NCI-H446 (cell line): Measurements from ENCODE around the gene SENP2.
"Not testable (repeated sequence)": the region's sequence is repeated elsewhere in the genome, so short reads cannot be mapped to it uniquely, and the experiment has no call there.

Experiments used
- DNase-seq, 2 experiments: peaks; one replicate each; lab custom pipeline; 2025; lab: John Stamatoyannopoulos, UW

SENP2 gene

DNA sequence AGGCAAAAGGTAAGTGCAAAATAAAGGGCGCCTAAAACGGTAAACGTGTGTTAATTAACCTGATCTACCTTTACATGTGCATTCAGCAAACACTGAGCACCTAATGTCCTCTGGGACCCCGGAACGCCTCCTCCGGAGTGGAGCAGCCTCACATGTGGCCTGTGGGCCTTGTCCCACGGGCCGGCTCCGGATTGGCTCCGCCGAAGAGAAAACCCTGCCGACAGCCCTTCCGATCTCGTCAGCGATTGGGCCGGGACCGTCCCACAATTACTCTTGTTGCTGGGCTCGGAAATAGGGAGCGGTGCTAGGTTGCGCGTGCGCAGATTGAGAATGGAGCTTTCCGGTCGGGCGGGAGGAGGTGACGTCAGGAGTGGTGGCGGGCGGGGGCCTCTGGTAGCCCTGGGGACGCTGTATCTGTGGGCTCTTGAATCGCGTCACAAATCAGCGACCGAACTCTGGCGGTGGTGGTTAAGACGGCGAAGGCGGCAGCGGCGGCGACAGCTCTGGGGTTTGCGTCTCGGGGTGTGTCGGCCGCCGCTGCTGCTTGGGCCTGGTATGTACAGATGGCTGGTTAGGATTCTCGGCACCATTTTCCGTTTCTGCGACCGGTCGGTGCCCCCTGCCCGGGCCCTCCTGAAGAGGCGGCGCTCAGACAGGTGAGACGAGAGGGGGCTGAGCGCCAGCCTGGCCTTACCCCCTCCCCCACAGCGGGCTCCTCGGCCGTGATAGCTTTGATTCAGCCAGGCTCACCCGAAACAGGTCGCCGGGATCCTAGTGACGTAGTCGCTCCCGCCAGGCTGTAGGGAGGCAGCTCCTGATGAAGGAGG is at the start of gene SENP2:
Gene SENP2, plus strand, starts transcription at position 437 of the 827 bp plus-strand sequence. Its CDS starts 119 bp downstream, at position 556.
- peak; percentile 99 to 100 for DNase-seq

DNA sequence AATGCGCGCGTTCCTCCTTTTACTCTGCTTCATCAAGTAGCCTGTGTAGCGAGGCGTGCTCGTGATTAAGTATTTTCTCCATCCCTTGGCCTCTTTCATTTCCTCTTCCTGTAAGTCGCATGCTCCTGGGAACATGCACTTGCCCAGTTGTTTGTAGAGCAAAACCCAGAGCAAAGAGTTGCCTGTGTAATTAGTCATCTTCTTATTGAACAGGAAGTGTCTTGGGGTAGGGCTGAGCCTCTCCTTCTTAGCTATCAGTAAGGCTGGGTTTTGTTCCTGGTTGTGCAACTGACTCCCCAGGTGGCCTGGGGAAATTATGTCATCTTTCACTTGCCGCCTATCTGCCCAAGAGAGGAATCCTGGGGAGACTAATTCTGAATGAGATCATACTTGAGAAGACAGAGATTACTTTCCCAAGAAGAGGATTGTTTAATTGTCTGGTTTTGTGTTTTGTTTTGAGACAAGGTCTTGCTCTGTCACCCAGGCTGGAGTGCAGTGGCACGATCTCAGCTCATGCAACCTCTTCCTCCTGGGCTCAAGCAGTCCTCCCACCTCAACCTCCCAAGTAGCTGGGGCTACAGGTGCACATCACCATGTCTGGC is 48.6 kb upstream of the SENP2 start:
- DNase-seq = no peak

DNA sequence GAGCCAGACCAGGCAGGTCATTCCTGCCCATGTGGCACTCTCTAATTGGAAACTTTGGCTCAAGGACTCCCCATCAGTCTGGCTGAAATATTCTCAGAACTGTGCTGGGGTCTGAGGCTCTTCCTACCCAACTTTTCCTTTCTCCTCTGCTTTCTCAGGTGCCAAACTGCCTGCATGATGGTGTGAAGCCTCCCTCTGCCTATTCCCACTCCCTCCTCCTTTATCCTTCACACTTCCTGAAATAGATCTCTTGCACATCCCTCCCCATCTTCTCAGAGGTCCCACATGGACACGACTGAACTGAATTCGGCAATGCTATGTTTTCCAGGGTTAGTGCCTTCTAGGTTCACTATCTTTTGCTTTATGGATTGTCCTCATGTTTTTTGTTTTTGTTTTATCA is 46.2 kb upstream of the SENP2 start:
- DNase-seq = no peak

DNA sequence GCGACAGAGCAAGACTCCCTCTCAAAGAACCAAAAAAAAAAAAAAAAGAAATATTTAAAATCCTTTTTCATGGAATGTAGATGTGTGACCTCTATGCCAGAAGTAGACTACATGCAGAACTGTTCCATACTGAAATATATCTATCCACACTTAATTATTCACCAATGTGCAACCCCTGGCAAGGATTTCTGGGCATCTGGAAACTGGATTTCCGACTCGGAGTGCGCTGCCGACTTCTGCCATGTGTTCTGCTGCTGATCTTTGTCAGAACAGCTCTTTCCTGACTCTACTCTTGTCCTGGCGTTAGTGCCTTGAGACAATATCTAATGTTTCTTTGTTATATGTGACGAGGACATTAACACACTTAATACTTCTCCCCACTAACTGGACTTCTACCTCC is 45.4 kb upstream of the SENP2 start:
- DNase-seq = no peak

DNA sequence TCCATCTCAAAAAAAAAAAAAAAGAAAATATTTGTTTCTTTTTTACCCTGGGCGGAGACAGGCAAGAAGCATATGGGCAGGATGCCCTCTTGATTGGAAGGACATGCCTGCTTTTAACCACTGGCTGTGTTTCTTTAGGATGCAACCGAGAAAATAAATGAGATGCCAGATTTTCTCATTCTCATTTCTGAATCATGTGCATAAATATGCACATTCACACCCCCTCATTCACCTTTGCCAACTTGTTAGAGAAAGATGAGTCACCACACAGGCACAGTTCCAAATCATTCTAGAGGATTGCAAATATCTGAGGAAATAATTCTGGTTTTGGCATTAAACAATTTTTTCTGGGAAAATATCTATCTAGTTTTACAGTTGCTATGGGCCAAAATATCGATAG is 37.0 kb upstream of the SENP2 start:
- DNase-seq = peak; percentile 82 to 92

DNA sequence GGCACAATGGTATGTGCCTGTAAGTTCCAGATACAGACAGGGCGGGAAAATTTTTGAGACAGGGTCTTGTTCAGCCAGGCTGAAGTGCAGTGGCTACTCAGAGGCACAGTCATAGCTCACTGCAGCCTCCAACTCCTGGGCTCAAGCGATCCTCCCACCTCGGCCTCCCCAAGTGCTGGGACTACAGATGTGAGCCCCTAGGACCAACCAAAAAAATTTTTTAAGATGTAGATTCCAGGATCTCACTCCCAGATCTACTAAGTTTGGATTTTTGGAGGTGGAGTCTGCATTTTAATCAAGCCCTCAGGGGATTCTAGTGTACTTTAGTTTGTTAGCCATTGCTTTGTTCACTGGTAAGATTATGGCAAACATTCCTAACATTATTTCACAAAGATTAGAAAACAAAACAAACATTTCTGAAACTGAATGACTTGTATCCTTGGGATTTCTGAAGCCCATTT is 36.4 kb upstream of the SENP2 start:
- no peak for DNase-seq

DNA sequence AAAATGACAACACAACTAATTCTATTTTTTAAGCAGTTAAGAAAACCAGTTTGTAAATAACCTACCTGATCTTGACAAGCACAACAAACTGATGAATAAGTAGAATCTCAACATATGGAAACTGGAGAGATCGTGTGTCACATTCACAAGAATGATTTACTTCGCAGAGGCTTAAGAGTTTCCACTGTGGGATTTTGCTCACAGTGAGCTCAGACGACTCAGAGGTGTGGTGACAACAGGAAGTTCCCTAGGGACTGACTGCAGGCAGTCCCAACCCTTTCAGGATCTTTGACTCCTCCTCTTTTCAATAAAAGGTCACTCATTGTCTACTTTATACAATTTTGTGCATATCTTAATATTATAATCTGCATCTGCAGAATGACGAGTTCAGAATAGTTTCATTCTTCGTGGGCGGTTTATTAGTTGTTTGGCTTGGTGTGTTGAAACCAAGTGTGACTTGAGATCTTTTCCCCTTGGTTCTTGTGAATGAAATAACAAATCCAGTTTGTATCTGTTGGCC is 33.7 kb upstream of the SENP2 start, which contains the start of gene LIPH:
Gene LIPH, minus strand, starts transcription at position 231 of the 520 bp plus-strand sequence. Its CDS starts 117 bp downstream, at position 114.
- DNase-seq = no peak

DNA sequence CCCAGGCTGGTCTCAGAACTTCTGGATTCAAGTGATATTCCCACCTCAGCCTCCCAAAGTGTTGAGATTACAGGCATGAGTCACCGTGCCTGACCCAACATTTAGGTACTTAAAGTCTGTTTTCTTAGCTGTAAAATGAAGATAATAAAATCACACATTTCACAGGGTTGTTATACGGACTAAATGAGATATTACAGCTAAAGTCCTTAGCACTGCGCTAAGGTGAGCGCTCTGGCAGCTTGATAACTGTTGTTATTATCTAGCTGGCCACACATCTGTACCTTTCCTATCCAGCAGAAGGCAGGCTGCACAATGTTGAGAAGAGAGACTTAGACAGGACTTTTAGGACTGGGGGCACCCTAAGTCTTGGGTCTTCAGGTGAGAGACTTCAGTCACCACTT is 31.0 kb upstream of the SENP2 start:
- DNase-seq = no peak

DNA sequence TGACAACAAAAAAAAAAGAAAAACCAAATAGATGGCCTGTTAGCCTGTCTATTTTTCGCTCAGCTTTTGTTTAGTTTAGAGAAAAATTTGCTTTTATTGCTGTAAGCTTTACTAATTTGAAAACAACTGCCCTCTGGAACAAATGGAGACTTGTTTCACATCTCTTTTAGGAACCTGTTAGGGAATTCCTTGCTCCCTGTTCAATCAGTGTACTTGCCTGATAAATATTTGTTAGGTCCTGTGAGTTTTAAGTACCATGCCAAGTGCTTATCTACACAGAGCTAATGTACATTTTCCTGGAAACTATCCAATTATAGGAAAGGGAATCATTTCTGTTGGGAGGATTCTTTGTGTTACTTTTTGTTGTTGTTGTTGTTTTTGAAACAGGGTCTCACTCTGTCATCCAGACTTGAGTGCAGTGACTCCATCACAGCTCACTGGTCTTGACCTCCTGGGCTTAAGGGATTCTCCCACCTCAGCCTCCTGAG is 30.2 kb upstream of the SENP2 start:
- DNase-seq = no peak

DNA sequence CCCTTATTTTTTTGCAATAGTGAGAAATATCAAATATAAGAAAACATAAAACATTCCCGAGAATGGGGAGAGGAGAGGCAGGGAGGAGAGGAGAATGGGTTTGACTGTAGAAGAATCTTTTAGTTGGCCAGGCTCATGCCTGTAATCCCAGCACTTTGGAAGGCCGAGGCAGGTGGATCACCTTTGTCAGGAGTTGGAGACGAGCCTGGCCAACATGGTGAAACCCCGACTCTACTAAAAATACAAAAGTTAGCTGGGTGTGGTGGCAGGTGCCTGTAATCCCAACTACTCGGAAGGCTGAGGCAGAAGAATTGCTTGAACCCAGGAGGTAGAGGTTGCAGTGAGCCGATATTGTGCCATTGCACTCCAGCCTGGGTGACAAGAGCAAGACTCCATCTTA is 29.5 kb upstream of the SENP2 start:
- DNase-seq = not testable (repeated sequence)

DNA sequence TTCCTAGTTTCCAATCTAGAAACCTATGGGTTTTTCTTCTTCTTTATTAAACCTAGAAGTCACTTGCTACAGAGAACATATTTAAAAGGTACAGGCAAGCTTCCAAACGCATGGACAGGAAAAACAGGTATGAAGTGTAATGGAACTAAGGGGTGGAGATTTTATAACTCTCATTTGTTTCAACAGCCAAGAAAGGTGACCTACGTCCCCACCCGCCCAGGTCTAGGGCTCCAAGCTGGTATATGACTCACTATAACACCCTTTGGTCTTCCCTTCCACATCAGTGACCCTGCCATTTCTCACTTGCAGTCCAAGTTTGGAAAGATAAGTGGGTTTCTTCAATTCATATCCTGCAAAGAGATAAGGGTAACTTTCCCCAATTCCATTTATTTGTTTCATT is 27.7 kb upstream of the SENP2 start:
- no peak for DNase-seq

DNA sequence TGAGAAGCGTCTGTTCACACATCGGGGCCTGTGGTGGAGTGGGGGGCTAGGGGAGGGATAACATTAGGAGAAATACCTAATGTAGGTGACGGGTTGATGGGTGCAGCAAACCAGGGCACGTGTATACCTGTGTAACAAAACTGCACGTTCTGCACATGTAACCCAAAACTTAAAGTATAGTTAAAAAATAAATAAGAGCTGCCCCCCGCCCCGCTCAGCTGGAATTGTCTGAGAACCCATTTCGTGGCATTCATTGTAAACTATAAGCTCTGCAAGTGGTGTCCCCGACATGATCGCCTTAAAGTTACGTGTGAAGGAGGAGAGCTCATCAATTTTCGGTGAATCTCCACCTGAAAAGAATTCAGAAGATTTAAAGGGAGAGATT is 26.4 kb upstream of the SENP2 start:
- DNase-seq = no peak

DNA sequence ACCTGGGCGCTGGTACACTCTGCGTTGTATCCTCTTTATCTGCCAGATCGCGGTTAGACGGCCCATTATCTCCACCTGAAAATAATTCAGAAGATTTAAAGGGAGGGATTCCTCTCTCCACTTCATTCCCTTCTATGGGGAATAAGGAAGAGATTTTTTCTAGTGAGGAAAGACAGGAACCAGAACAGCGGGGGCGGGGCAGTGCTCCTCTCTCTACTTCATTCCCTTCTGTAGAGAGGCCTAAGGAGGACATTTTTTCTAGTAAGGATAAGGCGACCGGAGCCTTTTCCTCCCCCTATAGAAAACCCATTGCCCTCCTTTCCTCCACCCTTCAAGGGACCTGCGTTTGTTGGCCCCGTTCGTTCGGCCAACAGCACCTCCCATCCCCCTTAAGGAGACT is 25.4 kb upstream of the SENP2 start:
- DNase-seq = no peak

DNA sequence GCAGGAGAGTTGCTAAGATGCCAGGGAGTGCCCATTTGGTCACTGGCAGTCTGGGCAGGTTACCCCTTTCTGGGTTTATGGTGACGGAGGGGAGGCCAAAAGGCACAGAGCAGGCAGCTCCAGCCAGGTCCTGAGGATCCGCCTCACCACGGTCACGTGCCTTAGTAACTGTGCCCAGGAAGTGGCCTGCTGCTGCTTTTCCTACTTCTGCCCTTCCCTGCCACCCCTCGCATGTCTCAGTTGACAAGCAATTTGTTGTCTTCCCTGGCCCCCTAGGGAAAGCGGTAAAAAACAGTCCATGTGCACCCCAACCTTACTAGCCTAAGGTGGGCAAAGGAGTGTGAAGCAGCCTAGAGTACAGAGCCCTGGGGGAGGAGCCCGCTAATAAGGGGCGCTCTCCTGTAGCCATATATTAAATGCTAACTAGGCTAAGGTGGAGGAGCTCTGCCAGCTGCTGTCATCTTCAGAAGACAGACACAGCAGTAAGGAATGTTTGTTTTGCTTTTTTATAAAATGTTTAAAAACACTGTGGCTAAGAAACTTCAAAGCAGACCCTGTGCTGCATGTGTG is 24.6 kb upstream of the SENP2 start:
- DNase-seq = no peak

DNA sequence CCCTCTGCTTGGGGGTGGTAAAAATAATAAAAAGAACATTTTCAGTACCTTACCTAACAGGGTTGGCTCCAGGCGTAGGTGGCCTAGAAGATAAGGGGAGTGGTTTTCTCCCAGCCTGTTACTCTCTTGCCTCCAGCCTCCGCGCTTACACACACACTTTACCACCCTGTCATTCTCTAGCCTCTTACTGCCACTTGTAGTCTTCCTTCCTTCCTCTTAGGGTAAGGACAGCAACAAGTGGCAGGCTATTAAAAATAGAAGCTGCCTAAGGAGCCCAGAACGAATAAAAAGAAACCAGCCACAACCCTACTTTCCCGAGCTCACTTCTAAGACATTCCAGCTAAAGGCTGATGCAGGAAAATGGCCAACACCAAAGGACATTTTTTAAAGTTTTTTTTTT is 24.1 kb upstream of the SENP2 start:
- no peak for DNase-seq

DNA sequence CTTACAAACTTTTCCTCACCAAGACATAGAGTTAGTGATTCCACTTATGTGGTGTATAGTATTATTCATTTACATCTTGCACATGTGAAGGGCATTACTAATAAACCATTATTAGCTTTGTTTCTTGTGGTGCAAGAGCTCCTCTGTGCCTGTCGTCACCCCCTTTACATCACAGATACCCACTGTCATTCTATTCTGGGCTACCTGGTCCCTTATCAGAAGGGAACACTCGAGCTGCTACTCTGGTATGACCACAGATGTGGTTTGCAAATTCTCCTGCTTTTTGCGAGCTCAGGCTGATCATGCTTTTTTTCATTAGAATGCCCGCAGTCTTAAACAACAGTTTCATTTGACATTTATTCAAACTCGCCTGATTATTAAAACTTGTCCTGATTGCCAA is 13.9 kb upstream of the SENP2 start:
- DNase-seq = no peak

DNA sequence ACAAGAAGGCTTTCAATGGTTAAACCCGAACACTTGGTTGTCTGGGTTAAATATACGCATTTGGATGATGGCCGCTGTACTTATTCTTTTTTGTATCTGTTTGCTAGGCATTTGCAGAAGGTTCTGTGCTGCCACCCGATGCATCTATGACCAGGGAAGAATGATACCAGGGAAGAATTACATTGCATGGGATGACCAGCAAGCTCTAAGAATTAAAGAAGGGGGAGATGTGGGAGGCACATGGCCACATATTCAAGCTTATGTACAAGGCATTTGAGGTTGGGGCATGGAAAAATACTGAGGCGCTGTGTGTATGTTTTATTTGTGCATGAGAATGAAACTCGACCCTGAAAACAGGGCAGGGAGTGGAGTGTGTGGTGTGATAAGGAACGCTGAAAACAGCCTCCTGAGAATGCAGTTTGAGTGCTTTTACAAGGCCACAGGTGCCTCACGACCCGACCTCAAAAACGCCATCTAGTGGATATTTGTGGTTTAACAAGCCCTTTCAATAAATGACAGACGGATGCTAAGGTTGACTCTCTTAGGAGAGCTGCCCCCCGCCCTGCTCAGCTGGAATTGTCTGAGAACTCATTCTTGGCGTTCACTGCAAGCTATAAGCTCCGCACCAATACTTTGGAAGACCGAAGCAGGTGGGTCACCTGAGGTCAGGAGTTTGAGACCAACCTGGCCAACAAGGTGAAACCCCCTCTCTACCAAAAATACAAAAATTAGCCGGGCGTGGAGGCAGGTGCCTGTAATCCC is 10.8 kb upstream of the SENP2 start:
- peak; percentile 63 to 82 for DNase-seq

DNA sequence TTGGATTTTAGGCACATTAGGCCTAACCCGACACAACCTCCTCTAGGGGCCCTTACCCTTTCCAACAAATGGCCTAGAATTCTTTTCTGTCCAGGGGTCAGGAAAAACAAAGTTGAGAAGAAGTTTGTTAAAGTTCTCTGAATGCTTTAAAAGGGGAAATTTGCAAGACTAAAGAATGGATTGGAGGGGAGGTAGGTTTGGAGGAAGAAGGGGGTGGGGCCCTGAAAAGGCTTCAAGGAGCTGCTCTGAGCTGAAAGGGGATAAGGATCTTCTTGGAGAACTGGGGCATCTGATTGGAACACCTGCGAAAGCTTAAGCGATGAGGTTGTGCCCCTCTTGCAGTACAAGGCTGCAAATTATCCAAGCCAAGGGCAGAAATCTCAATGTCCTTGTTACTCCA is 3.9 kb upstream of the SENP2 start:
- DNase-seq = no peak

DNA sequence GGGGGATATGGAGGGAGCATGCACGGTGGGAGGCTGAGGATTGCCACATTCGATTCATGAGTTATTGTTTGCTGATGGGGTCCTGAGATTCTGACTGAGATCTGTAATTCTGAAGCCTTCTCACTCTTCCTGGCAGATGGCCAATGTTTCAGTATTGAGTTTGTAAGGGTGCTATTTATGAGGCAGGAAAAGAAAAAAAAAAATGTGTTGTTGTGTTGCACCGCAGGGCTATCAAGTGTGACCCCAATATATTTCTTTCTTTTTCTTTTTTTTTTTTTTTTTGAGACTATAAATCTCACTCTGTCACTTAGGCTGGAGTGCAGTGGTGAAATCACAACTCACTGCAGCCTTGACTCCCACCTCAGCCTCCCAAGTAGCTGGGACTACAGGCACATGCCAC is 3.2 kb upstream of the SENP2 start:
- DNase-seq = no peak

DNA sequence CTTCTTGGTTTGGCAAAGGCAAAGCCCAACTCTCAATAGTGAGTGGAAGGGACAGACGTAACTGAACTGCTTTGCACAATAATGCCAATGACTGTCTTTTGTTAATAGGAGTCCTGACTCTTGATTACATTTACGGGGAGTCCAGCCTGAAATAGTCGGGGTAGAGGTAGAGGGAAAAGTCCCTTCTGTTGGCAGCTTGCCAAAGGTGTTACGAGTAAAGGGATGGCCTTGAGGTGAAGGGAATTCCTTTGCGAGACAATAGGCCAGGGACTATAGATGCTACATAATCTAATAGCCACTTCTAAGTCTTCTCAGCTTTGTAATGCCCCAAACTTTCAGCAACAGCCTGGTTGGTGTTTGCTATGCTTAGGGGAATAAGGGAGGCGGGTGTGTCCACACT is 2.2 kb upstream of the SENP2 start:
- no peak for DNase-seq

DNA sequence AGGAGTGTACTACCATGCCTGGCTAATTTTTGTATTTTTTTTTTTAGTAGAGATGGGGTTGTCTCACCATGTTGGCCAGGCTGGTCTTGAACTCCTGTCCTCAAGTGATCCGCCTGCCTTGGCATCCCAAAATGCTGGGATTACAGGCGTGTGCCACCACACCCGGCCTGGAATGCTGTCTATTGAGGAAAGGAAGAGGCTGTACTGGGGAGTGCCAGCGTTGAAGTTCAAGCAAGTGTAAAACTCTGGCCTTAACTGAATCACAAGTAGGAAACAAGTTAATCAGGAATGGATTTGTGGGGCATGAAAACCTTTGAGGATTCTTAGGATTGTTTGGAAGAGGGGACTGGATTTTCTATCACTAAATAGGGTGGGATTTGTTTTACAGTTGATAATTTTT is 1.4 kb upstream of the SENP2 start:
- DNase-seq = no peak

DNA sequence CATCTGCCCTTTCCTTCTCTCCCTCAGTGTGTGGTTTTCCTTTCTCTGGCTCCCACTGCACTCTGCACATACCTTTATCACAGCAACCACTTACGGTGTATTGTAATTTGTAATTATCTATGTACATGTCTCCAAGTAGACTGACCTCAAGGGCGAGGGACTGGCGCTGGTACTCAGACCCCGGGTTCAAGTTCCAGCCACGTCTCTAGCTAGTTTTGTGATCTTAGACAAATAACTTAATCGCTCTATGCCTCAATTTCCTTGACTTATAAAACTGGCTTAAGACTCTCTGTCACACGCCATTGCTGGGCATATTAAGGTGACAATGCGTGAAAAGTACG is 607 bp upstream of the SENP2 start:
- no peak for DNase-seq
